OCI-LY3 (cell line): ENCODE data around the gene CSTB.
A peak's percentile ranks its signal among the peaks of the same experiment; 100 is the strongest.

Experiments used
- H2AFZ ChIP-seq: fragments of 200-600, 300-600 bp; shearing (Covaris generic); 2 replicates; pipeline ENCODE4 v1.6.0; 2014; ENCODE audit warnings: antibody characterized with exemption, low read depth, low read length
- H3K27ac ChIP-seq: fragments of 200-600, 300-600 bp; sonication (generic); 2 replicates; pipeline ENCODE4 v1.5.1; 2014; ENCODE audit warnings: mild to moderate bottlenecking, low read length, moderate library complexity, mixed read lengths
- H3K27me3 ChIP-seq: fragments of 200-600, 300-600 bp; sonication (generic); 2 replicates; pipeline ENCODE4 v1.6.1; 2014; ENCODE audit warnings: low read depth, low read length, mixed read lengths
- H3K36me3 ChIP-seq: fragments of 200-600, 300-600 bp; sonication (generic); replicated peaks from 2 replicates; pipeline ENCODE3; 2014; ENCODE audit warnings: low read depth, low read length, mixed read lengths
- H3K4me1 ChIP-seq: fragments of 300-600, 200-600 bp; sonication (generic); 2 replicates; pipeline ENCODE4 v1.6.1; 2014; ENCODE audit warnings: low read length, mixed read lengths
- H3K4me2 ChIP-seq: fragments of 200-600, 300-600 bp; sonication (generic); 2 replicates; pipeline ENCODE4 v1.6.1; 2014; ENCODE audit warnings: low read length, mixed read lengths
- H3K4me3 ChIP-seq: fragments of 300-600, 200-600 bp; sonication (generic); 2 replicates; pipeline ENCODE4 v1.5.1; 2014; ENCODE audit warnings: antibody characterized with exemption, mild to moderate bottlenecking, low read length, moderate library complexity
- H3K79me2 ChIP-seq: fragments of 300-600, 200-600 bp; shearing (Covaris generic); 2 replicates; pipeline ENCODE4 v1.6.1; 2014; ENCODE audit warnings: mild to moderate bottlenecking, low read length, mixed read lengths
- H3K9ac ChIP-seq: fragments of 300-600, 200-600 bp; shearing (Covaris generic); 2 replicates; pipeline ENCODE4 v1.6.0; 2014; ENCODE audit warnings: mild to moderate bottlenecking, low read length, moderate library complexity
- H3K9me3 ChIP-seq: fragments of 200-600, 300-600 bp; shearing (Covaris generic); 2 replicates; pipeline ENCODE4 v1.6.1; 2014; ENCODE audit warnings: low read length, mixed read lengths; ENCODE audit not compliant: insufficient read depth
- H4K20me1 ChIP-seq: fragments of 200-600, 300-600 bp; sonication (generic); 2 replicates; pipeline ENCODE4 v1.6.1; 2016; ENCODE audit warnings: low read length, mixed read lengths; ENCODE audit not compliant: insufficient read depth
- CTCF ChIP-seq: fragments of 200-600, 300-600 bp; sonication (generic); IDR thresholded peaks from 2 replicates; pipeline ENCODE4 v1.5.1; 2014; ENCODE audit warnings: antibody characterized with exemption, low read length, low read depth
- EZH2phosphoT487 ChIP-seq: fragments of 200-600 bp; shearing (Covaris generic); IDR thresholded peaks from 2 replicates; pipeline ENCODE4 v1.6.1; 2018; ENCODE audit warnings: antibody characterized with exemption, mixed run types, low read depth

Gene CSTB

GRCh38 chr21:43789276-43790009, 13.3 kb upstream of the CSTB start, which contains the start of gene RRP1:
RRP1 (plus strand) TSS chr21:43789577; CDS start chr21:43789630, 53 bp downstream.
- Histone ChIP-seq H3K27me3 (no peaks in the 10 kb centered on the region), H3K4me3 (peak within 1 kb of the TSS; percentile 98), H3K4me1 (peaks cover 8% of the 10 kb centered on the region), H3K36me3 (peaks cover 31% of the 10 kb centered on the region), H3K4me2 (peak within 1 kb of the TSS; percentile 93), H3K9me3 (no peaks in the 10 kb centered on the region), H3K9ac (peak within 1 kb of the TSS; percentile 85), H3K27ac (peak within 1 kb of the TSS; percentile 48; the same call in 1 of the 2 replicates), H3K79me2 (peaks cover 51% of the 10 kb centered on the region), H2AFZ (no peak within 1 kb of the TSS; the same call in 1 of the 2 replicates), H4K20me1 (peaks cover 6% of the 10 kb centered on the region; the same call in 1 of the 2 replicates)
- TF ChIP-seq EZH2phosphoT487 (no peak), CTCF (peak; percentile 62)

- peaks cover 26% of the 10 kb centered on the region for H3K79me2 ChIP-seq
- no peaks in the 10 kb centered on the region for H3K9me3 ChIP-seq
- peaks cover 10% of the 10 kb centered on the region for H3K36me3 ChIP-seq
- no peak overlapping the region for H3K27ac ChIP-seq
- H3K4me2 ChIP-seq, result no peak overlapping the region
- H3K9ac ChIP-seq, result no peak overlapping the region
- H4K20me1 ChIP-seq, result peaks cover 6% of the 10 kb centered on the region; the same call in 1 of the 2 replicates
- peaks cover 17% of the 10 kb centered on the region for H3K4me1 ChIP-seq
- H3K4me3 ChIP-seq, result no peak overlapping the region
- no peaks in the 10 kb centered on the region for H3K27me3 ChIP-seq
- TF ChIP-seq CTCF (no peak), EZH2phosphoT487 (no peak)
- no peak overlapping the region for H2AFZ ChIP-seq
These were observed 10.8 kb upstream of the CSTB start for GRCh38 chr21:43786807-43787440.

- Histone ChIP-seq H3K9me3 (no peaks in the 10 kb centered on the region), H3K4me1 (peaks cover 17% of the 10 kb centered on the region), H3K27me3 (no peaks in the 10 kb centered on the region), H3K4me2 (no peak overlapping the region), H4K20me1 (peaks cover 6% of the 10 kb centered on the region; the same call in 1 of the 2 replicates), H2AFZ (no peak overlapping the region), H3K79me2 (peaks cover 21% of the 10 kb centered on the region), H3K27ac (no peak overlapping the region), H3K36me3 (peaks cover 7% of the 10 kb centered on the region), H3K4me3 (no peak overlapping the region), H3K9ac (no peak overlapping the region)
- TF ChIP-seq EZH2phosphoT487 (no peak), CTCF (no peak)
These were observed 10.2 kb upstream of the CSTB start for GRCh38 chr21:43786300-43786806.

DNA sequence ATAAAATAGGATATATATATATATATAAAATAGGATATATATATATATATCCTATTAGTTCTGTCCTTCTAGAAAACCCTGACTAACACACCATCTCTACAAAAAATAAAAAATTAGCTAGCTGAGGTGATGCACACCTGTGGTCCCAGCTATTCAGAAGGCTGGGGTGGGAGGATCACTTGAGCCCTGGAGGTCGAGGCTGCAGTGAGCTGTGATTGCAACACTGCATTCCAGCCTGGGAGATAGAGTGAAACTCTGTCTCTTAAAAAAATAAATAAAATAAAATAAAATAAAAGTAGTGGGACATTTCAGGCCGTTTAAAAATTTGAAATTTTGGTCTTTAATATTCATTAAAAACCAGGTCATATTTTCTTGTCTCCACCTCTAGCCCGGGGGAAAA, 9.0 kb upstream of the CSTB start:
- no peak overlapping the region for H3K4me2 ChIP-seq
- H2AFZ ChIP-seq, result no peak overlapping the region
- no peaks in the 10 kb centered on the region for H4K20me1 ChIP-seq
- no peaks in the 10 kb centered on the region for H3K27me3 ChIP-seq
- no peak overlapping the region for H3K27ac ChIP-seq
- no peaks in the 10 kb centered on the region for H3K36me3 ChIP-seq
- H3K9me3 ChIP-seq, result no peaks in the 10 kb centered on the region
- H3K9ac ChIP-seq, result no peak overlapping the region
- no peak overlapping the region for H3K4me3 ChIP-seq
- H3K4me1 ChIP-seq, result peaks cover 8% of the 10 kb centered on the region; the same call in 1 of the 2 replicates
- H3K79me2 ChIP-seq, result peaks cover 9% of the 10 kb centered on the region
- no peak for TF ChIP-seq EZH2phosphoT487
- no peak for TF ChIP-seq CTCF
